ENCODE data around the gene MCCC2. TPM values are rescaled to one million over a fixed set of nuclear protein-coding genes. Genes with fewer than 3 reads are reported as not detected.
"Not testable (repeated sequence)": the region's sequence is repeated elsewhere in the genome, so short reads cannot be mapped to it uniquely, and the experiment has no call there.

The MCCC2 gene
- total and polyA plus RNA-seq, 10 of the 15 experiments (the other 5 are each of a cell fraction or from before 2014, with no cell fraction given), result 22.2 to 106 (median 77.7) TPM

GRCh38 chr5:71537687-71538086, 49.5 kb upstream of the MCCC2 start:
- no peak for FAIRE-seq
- no peak overlapping the region for H2AFZ ChIP-seq (ENCODE audit: control insufficient read depth, low read depth, low read length)
- intact Hi-C loops (cut with micrococcal nuclease; ENCODE audit: unreplicated experiment), result no loop called here
- no peaks in the 10 kb centered on the region for H3K27me3 ChIP-seq (replicated peaks in 1 of 2; ENCODE audit: control insufficient read depth in 2 of 2, insufficient read depth in 2 of 2, low read length in 1 of 2)
- no peak for DNase-seq (ENCODE audit: low read depth, low spot score)
- POLR2A ChIA-PET, result no interaction called here
- BruUV-seq (replicated peaks), result no TSS peak
- peaks cover 3% of the 10 kb centered on the region for H3K4me1 ChIP-seq (ENCODE audit: control insufficient read depth, insufficient read depth, low read length)
- in situ Hi-C loops (cut with MboI), result no loop called here
- H3K9me3 ChIP-seq (replicated peaks; ENCODE audit: control insufficient read depth, insufficient read depth, low read length), result no peaks in the 10 kb centered on the region
- ATAC-seq, result no peak
- WGBS (ENCODE audit: insufficient coverage, insufficient replicate concordance, low lambda C conversion rate, missing lambda C conversion rate), result 98% methylated on average over 3 of the region's 3 CpGs
- no peaks in the 10 kb centered on the region for H4K20me1 ChIP-seq (ENCODE audit: control insufficient read depth, insufficient read depth)
- CTCF ChIA-PET, result interaction anchor here (0.7 kb wide), 1 partner anchor 11 kb away, joined by 4 read pairs; no protein-coding TSS in a partner anchor
- peaks cover 1 to 6% of the 10 kb centered on the region in 2 experiments; a peak in 2 of 4 replicates for H3K36me3 ChIP-seq (ENCODE audit: control insufficient read depth in 2 of 2, insufficient read depth in 2 of 2, low read length in 1 of 2)
- no peak overlapping the region for H3K4me3 ChIP-seq
- no peak overlapping the region for H3K27ac ChIP-seq (ENCODE audit: control insufficient read depth, insufficient read depth)
- no peak overlapping the region for H3K4me2 ChIP-seq (ENCODE audit: control insufficient read depth, insufficient read depth)
- RAD21 ChIA-PET (ENCODE audit: unreplicated experiment), result no interaction called here
- SMC1A ChIA-PET (ENCODE audit: uncharacterized antibody, unreplicated experiment), result no interaction called here
- TF ChIP-seq NRF1 (conservative IDR thresholded peaks at IDR 0.05; ENCODE audit: low read depth, low read length) (no peak), RFX5 (IDR thresholded peaks at IDR 0.05; ENCODE audit: low read depth, low read length) (no peak), HSF1 (IDR thresholded peaks at IDR 0.05; ENCODE audit: low read depth, low read length) (no peak), NFYA (IDR thresholded peaks at IDR 0.05; ENCODE audit: borderline replicate concordance, low read depth, low read length) (no peak), YY1 (IDR thresholded peaks at IDR 0.05; ENCODE audit: low read depth, low read length) (no peak)
- H3K79me2 ChIP-seq (ENCODE audit: control insufficient read depth, insufficient read depth, low read length), result no peaks in the 10 kb centered on the region
- no peak overlapping the region for H3K9ac ChIP-seq (ENCODE audit: control insufficient read depth, insufficient read depth, low read length)

- RAD21 ChIA-PET (ENCODE audit: unreplicated experiment); H3K9me3 ChIP-seq (replicated peaks; ENCODE audit: control insufficient read depth, insufficient read depth, low read length); in situ Hi-C loops (cut with MboI); BruUV-seq (replicated peaks); CTCF ChIA-PET; FAIRE-seq; H3K27ac ChIP-seq (ENCODE audit: control insufficient read depth, insufficient read depth); H3K9ac ChIP-seq (ENCODE audit: control insufficient read depth, insufficient read depth, low read length); H3K4me1 ChIP-seq (ENCODE audit: control insufficient read depth, insufficient read depth, low read length); H3K4me3 ChIP-seq; H3K4me2 ChIP-seq (ENCODE audit: control insufficient read depth, insufficient read depth); ATAC-seq; intact Hi-C loops (cut with micrococcal nuclease; ENCODE audit: unreplicated experiment); H3K27me3 ChIP-seq (replicated peaks in 1 of 2; ENCODE audit: control insufficient read depth in 2 of 2, insufficient read depth in 2 of 2, low read length in 1 of 2); H3K79me2 ChIP-seq (ENCODE audit: control insufficient read depth, insufficient read depth, low read length); H2AFZ ChIP-seq (ENCODE audit: control insufficient read depth, low read depth, low read length); H4K20me1 ChIP-seq (ENCODE audit: control insufficient read depth, insufficient read depth); DNase-seq (ENCODE audit: low read depth, low spot score): not testable (repeated sequence)
- peaks cover 0 to 11% of the 10 kb centered on the region in 2 experiments; a peak in 2 of 4 replicates for H3K36me3 ChIP-seq (ENCODE audit: control insufficient read depth in 2 of 2, insufficient read depth in 2 of 2, low read length in 1 of 2)
- POLR2A ChIA-PET, result interaction anchor here (0.6 kb wide), 1 partner anchor 10 kb away, joined by 4 read pairs; no protein-coding TSS in a partner anchor
- SMC1A ChIA-PET (ENCODE audit: uncharacterized antibody, unreplicated experiment), result interaction anchor here (1.3 kb wide), 1 partner anchor 9 kb away, joined by 4 read pairs; no protein-coding TSS in a partner anchor
- WGBS (ENCODE audit: insufficient coverage, insufficient replicate concordance, low lambda C conversion rate, missing lambda C conversion rate), result 96% methylated on average over 7 of the region's 7 CpGs
Observed at GRCh38 chr5:71550885-71551284, 36.3 kb upstream of the MCCC2 start.

GRCh38 chr5:71551582-71551981, 35.6 kb upstream of the MCCC2 start:
- H2AFZ ChIP-seq (ENCODE audit: control insufficient read depth, low read depth, low read length); H3K4me1 ChIP-seq (ENCODE audit: control insufficient read depth, insufficient read depth, low read length); BruUV-seq (replicated peaks); H3K9ac ChIP-seq (ENCODE audit: control insufficient read depth, insufficient read depth, low read length); H3K79me2 ChIP-seq (ENCODE audit: control insufficient read depth, insufficient read depth, low read length); H4K20me1 ChIP-seq (ENCODE audit: control insufficient read depth, insufficient read depth); in situ Hi-C loops (cut with MboI); RAD21 ChIA-PET (ENCODE audit: unreplicated experiment); intact Hi-C loops (cut with micrococcal nuclease; ENCODE audit: unreplicated experiment); H3K27ac ChIP-seq (ENCODE audit: control insufficient read depth, insufficient read depth); CTCF ChIA-PET; H3K4me3 ChIP-seq; DNase-seq (ENCODE audit: low read depth, low spot score); SMC1A ChIA-PET (ENCODE audit: uncharacterized antibody, unreplicated experiment); H3K4me2 ChIP-seq (ENCODE audit: control insufficient read depth, insufficient read depth); POLR2A ChIA-PET; H3K27me3 ChIP-seq (replicated peaks in 1 of 2; ENCODE audit: control insufficient read depth in 2 of 2, insufficient read depth in 2 of 2, low read length in 1 of 2); H3K9me3 ChIP-seq (replicated peaks; ENCODE audit: control insufficient read depth, insufficient read depth, low read length); FAIRE-seq; ATAC-seq: not testable (repeated sequence)
- peaks cover 0 to 11% of the 10 kb centered on the region in 2 experiments; a peak in 2 of 4 replicates for H3K36me3 ChIP-seq (ENCODE audit: control insufficient read depth in 2 of 2, insufficient read depth in 2 of 2, low read length in 1 of 2)
- WGBS (ENCODE audit: insufficient coverage, insufficient replicate concordance, low lambda C conversion rate, missing lambda C conversion rate), result 97% methylated on average over 8 of the region's 27 CpGs
